ENCODE measurements around the gene ZNF652. TPM values are rescaled to one million over a fixed set of nuclear protein-coding genes. Genes with fewer than 3 reads are reported as not detected.
A peak's percentile ranks its signal among the peaks of the same experiment; 100 is the strongest.

ZNF652 gene
- total RNA-seq, 1 donor from 2014 or later = 26.8 TPM

GRCh38 chr17:49356320-49356719 lies 5.7 kb downstream of the ZNF652 start:
- Mint-ChIP-seq H3K4me3 (ENCODE audit: unreplicated experiment) (no peak overlapping the region), H3K27ac (ENCODE audit: unreplicated experiment) (no peak overlapping the region), H3K36me3 (ENCODE audit: low read depth, unreplicated experiment) (no peaks in the 10 kb centered on the region), H3K4me1 (ENCODE audit: low read depth, unreplicated experiment) (peaks cover 33% of the 10 kb centered on the region), H3K9me3 (ENCODE audit: unreplicated experiment) (no peaks in the 10 kb centered on the region), H3K27me3 (ENCODE audit: low read depth, unreplicated experiment) (no peaks in the 10 kb centered on the region)
- H3K9me3 ChIP-seq (ENCODE audit: insufficient read depth, low read depth, low read length) = no peaks in the 10 kb centered on the region
- no peak overlapping the region for H2AFZ ChIP-seq (ENCODE audit: low read depth, low read length)
- H3K4me1 ChIP-seq (ENCODE audit: insufficient read depth, low read length) = peaks cover 10% of the 10 kb centered on the region
- no peak for DNase-seq (ENCODE audit: low read depth)
- peaks cover 81% of the 10 kb centered on the region for H4K20me1 ChIP-seq (ENCODE audit: insufficient read depth, low read length)
- H3K79me2 ChIP-seq (ENCODE audit: insufficient read depth, low read length) = peaks cover 95% of the 10 kb centered on the region
- H3K27me3 ChIP-seq (ENCODE audit: insufficient read depth, low read length) = no peaks in the 10 kb centered on the region
- no peak overlapping the region for H3K27ac ChIP-seq (ENCODE audit: low read depth, low read length)
- no peak overlapping the region for H3K9ac ChIP-seq (ENCODE audit: low read length)
- H3K4me2 ChIP-seq (ENCODE audit: low read length) = no peak overlapping the region
- H3K4me3 ChIP-seq (ENCODE audit: insufficient read depth, low read depth, low read length) = no peak overlapping the region
- FAIRE-seq = no peak
- TF ChIP-seq EZH2 (IDR thresholded peaks at IDR 0.05; ENCODE audit: insufficient read depth, low read length) (no peak), CTCF (IDR thresholded peaks at IDR 0.05; ENCODE audit: insufficient read depth, low read depth, low read length) (no peak)
- H3K36me3 ChIP-seq (ENCODE audit: insufficient read depth, low read length) = no peaks in the 10 kb centered on the region

- no peak for TF ChIP-seq CTCF (IDR thresholded peaks at IDR 0.05; ENCODE audit: insufficient read depth, low read depth, low read length)
- no peak overlapping the region for H3K27ac Mint-ChIP-seq (ENCODE audit: unreplicated experiment)
- FAIRE-seq = no peak
- H3K27ac ChIP-seq (ENCODE audit: low read depth, low read length) = no peak overlapping the region
- peaks cover 11% of the 10 kb centered on the region for H3K4me1 Mint-ChIP-seq (ENCODE audit: low read depth, unreplicated experiment)
- H3K36me3 ChIP-seq (ENCODE audit: insufficient read depth, low read length) = no peaks in the 10 kb centered on the region
- no peak overlapping the region for H2AFZ ChIP-seq (ENCODE audit: low read depth, low read length)
- peaks cover 88% of the 10 kb centered on the region for H3K79me2 ChIP-seq (ENCODE audit: insufficient read depth, low read length)
- no peak overlapping the region for H3K4me3 Mint-ChIP-seq (ENCODE audit: unreplicated experiment)
- no peaks in the 10 kb centered on the region for H3K27me3 Mint-ChIP-seq (ENCODE audit: low read depth, unreplicated experiment)
- H3K9me3 Mint-ChIP-seq (ENCODE audit: unreplicated experiment) = no peaks in the 10 kb centered on the region
- H3K4me1 ChIP-seq (ENCODE audit: insufficient read depth, low read length) = no peaks in the 10 kb centered on the region
- H4K20me1 ChIP-seq (ENCODE audit: insufficient read depth, low read length) = peaks cover 75% of the 10 kb centered on the region
- no peaks in the 10 kb centered on the region for H3K27me3 ChIP-seq (ENCODE audit: insufficient read depth, low read length)
- H3K4me3 ChIP-seq (ENCODE audit: insufficient read depth, low read depth, low read length) = no peak overlapping the region
- no peaks in the 10 kb centered on the region for H3K36me3 Mint-ChIP-seq (ENCODE audit: low read depth, unreplicated experiment)
- no peaks in the 10 kb centered on the region for H3K9me3 ChIP-seq (ENCODE audit: insufficient read depth, low read depth, low read length)
- DNase-seq (ENCODE audit: low read depth) = no peak
- no peak overlapping the region for H3K4me2 ChIP-seq (ENCODE audit: low read length)
- H3K9ac ChIP-seq (ENCODE audit: low read length) = no peak overlapping the region
These were observed 8.4 kb downstream of the ZNF652 start for GRCh38 chr17:49353607-49354006.

- Histone ChIP-seq H3K79me2 (ENCODE audit: insufficient read depth, low read length) (peaks cover 88% of the 10 kb centered on the region), H3K27ac (ENCODE audit: low read depth, low read length) (no peak overlapping the region), H2AFZ (ENCODE audit: low read depth, low read length) (no peak overlapping the region), H3K9ac (ENCODE audit: low read length) (no peak overlapping the region), H3K36me3 (ENCODE audit: insufficient read depth, low read length) (no peaks in the 10 kb centered on the region), H3K4me3 (ENCODE audit: insufficient read depth, low read depth, low read length) (no peak overlapping the region), H4K20me1 (ENCODE audit: insufficient read depth, low read length) (peaks cover 75% of the 10 kb centered on the region), H3K4me2 (ENCODE audit: low read length) (no peak overlapping the region), H3K9me3 (ENCODE audit: insufficient read depth, low read depth, low read length) (no peaks in the 10 kb centered on the region), H3K27me3 (ENCODE audit: insufficient read depth, low read length) (no peaks in the 10 kb centered on the region), H3K4me1 (ENCODE audit: insufficient read depth, low read length) (no peaks in the 10 kb centered on the region)
- Mint-ChIP-seq H3K27ac (ENCODE audit: unreplicated experiment) (no peak overlapping the region), H3K4me1 (ENCODE audit: low read depth, unreplicated experiment) (peaks cover 2% of the 10 kb centered on the region), H3K4me3 (ENCODE audit: unreplicated experiment) (no peak overlapping the region), H3K27me3 (ENCODE audit: low read depth, unreplicated experiment) (no peaks in the 10 kb centered on the region), H3K9me3 (ENCODE audit: unreplicated experiment) (no peaks in the 10 kb centered on the region), H3K36me3 (ENCODE audit: low read depth, unreplicated experiment) (no peaks in the 10 kb centered on the region)
- TF ChIP-seq CTCF (IDR thresholded peaks at IDR 0.05; ENCODE audit: insufficient read depth, low read depth, low read length) = no peak
- DNase-seq (ENCODE audit: low read depth) (no peak), FAIRE-seq (peak; percentile 45)
These were observed 9.4 kb downstream of the ZNF652 start for GRCh38 chr17:49352587-49353154.

Measured in astrocyte (in vitro differentiated cells and primary cell).